PC-9 (cell line): ENCODE results near the gene PCDHGA2.

ENCODE experiments used
- EZH2 ChIP-seq: fragments of 200-600 bp; sonication (generic); IDR thresholded peaks from 2 replicates; pipeline ENCODE4 v1.8.0; 2017; ENCODE audit warnings: antibody characterized with exemption, low read depth
- TF ChIP-seq, protein P1 (sequence below): fragments of 200-600 bp; sonication (generic); conservative IDR thresholded peaks from 2 replicates; pipeline ENCODE4 v1.6.1; 2017; ENCODE audit warnings: mixed run types, antibody characterized with exemption, mild to moderate bottlenecking, moderate library complexity

GRCh38 chr5:141355641-141356040 is 17.1 kb downstream of the PCDHGA2 start:
- TF ChIP-seq, protein P1, sequence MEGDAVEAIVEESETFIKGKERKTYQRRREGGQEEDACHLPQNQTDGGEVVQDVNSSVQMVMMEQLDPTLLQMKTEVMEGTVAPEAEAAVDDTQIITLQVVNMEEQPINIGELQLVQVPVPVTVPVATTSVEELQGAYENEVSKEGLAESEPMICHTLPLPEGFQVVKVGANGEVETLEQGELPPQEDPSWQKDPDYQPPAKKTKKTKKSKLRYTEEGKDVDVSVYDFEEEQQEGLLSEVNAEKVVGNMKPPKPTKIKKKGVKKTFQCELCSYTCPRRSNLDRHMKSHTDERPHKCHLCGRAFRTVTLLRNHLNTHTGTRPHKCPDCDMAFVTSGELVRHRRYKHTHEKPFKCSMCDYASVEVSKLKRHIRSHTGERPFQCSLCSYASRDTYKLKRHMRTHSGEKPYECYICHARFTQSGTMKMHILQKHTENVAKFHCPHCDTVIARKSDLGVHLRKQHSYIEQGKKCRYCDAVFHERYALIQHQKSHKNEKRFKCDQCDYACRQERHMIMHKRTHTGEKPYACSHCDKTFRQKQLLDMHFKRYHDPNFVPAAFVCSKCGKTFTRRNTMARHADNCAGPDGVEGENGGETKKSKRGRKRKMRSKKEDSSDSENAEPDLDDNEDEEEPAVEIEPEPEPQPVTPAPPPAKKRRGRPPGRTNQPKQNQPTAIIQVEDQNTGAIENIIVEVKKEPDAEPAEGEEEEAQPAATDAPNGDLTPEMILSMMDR, result no peak
- TF ChIP-seq EZH2, result no peak
